Upper lobe of left lung (tissue), 6 donors: Measurements from ENCODE around the gene NBEAL2. TPM values are rescaled to one million over a fixed set of nuclear protein-coding genes. Genes with fewer than 3 reads are reported as not detected.

ENCODE experiments used
- ATAC-seq, 2 donors: fragments of 200-7000 bp; cut with Tn5 transposase; one replicate each; pipeline ENCODE4 v1.9.1; 2022; ENCODE audit warnings: mild to moderate bottlenecking in 2 of 2, moderate library complexity in 2 of 2; ENCODE audit not compliant: low FRiP score in 2 of 2
- DNase-seq, 2 donors: peaks; one replicate each; pipeline ENCODE4 v3.0.0-alpha.2; 2019 to 2020
- H3K27ac ChIP-seq, 4 donors: fragments of 200-600 bp; sonication (generic); one replicate each; pipeline ENCODE4 v1.5.1; 2016 to 2019
- H3K27me3 ChIP-seq, 4 donors: fragments of 200-600 bp; sonication (generic); one replicate each; pipeline ENCODE4 v1.5.1; 2017 to 2019
- H3K36me3 ChIP-seq, 4 donors: fragments of 200-600 bp; sonication (generic); one replicate each; pipeline ENCODE4 v1.5.1; 2016 to 2019
- H3K4me1 ChIP-seq, 4 donors: fragments of 200-600 bp; sonication (generic); one replicate each; pipeline ENCODE4 v1.5.1; 2018 to 2019
- H3K4me3 ChIP-seq, 4 donors: fragments of 200-600 bp; sonication (generic); one replicate each; pipeline ENCODE4 v1.5.1; 2017 to 2019; ENCODE audit warnings: mild to moderate bottlenecking in 2 of 4, moderate library complexity in 1 of 4
- H3K9me3 ChIP-seq, 4 donors: fragments of 200-600 bp; sonication (generic); one replicate each; pipeline ENCODE4 v1.5.1; 2018 to 2019
- EP300 ChIP-seq, 4 donors: sonication (generic); formaldehyde crosslinking; IDR thresholded peaks; one replicate each; pipeline ENCODE4 v1.5.1; 2017; ENCODE audit warnings: antibody characterized with exemption in 4 of 4, control low read depth in 2 of 4
- POLR2A ChIP-seq, 4 donors: fragments of 450-650 bp; IDR thresholded peaks; one replicate each; pipeline ENCODE4 v1.5.1; 2016 to 2017; ENCODE audit warnings: antibody characterized with exemption in 4 of 4, mild to moderate bottlenecking in 2 of 4
- POLR2AphosphoS5 ChIP-seq, 2 donors: sonication (generic); formaldehyde crosslinking; IDR thresholded peaks; one replicate each; pipeline ENCODE4 v1.5.1; 2017; ENCODE audit warnings: antibody characterized with exemption in 2 of 2
- WGBS, 2 donors: methylation state at CpG; one replicate each; pipeline ENCODE4 v1.1.5; 2017 to 2018; 5-methylcytosine and 5-hydroxymethylcytosine counted together
- total RNA-seq, 6 donors: library from RNA; depleted of rRNA in 4 of 6; stranded (reverse); fragments of >200 nt in 4 of 6; gene quantifications; one replicate each; pipeline versions ENCODE4 v1.1.0 to v1.2.1, GENCODE V29; 2016 to 2021
- TF ChIP-seq, protein P1 (sequence below), 6 experiments: fragments of 450-650 bp in 4 of 6; fragments of 200-600 bp in 2 of 6; sonication (generic) in 2 of 6; IDR thresholded peaks; one replicate each; pipeline ENCODE4 v1.5.1; 2016 to 2019; ENCODE audit warnings: antibody characterized with exemption in 6 of 6
- donor health status: DM: no; HTN: no; CAD: no; lungs with moderate emphysema.
- donor health status: DM: no; HTN: yes; CAD: no; lungs with severe emphysema.

NBEAL2 gene
- total RNA-seq, 6 donors from 2014 or later: 94.7 to 436 (median 163) TPM

GRCh38 chr3:46987743-46988401 lies 8.4 kb downstream of the NBEAL2 start:
- Histone ChIP-seq H3K9me3 (no peaks in the 10 kb centered on the region), H3K4me1 (peaks cover 46 to 63% (median 56%) of the 10 kb centered on the region in 4 donors), H3K36me3 (peaks cover 0 to 40% (median 22%) of the 10 kb centered on the region in 4 donors), H3K27ac (peak overlapping the region; percentile 77 to 89 (median 87)), H3K27me3 (no peaks in the 10 kb centered on the region), H3K4me3 (peak overlapping the region in 3 of 4 donors; percentile 26 to 34 (median 31))
- peak; percentile 68 to 87 for ATAC-seq
- peak; percentile 90 for DNase-seq
- 27% methylated on average over 4 to 16 of the region's 16 CpGs for WGBS, 2 donors
- TF ChIP-seq POLR2AphosphoS5 (IDR thresholded peaks at IDR 0.05) (peak; percentile 87 to 92), EP300 (IDR thresholded peaks at IDR 0.05) (peak in 2 of 4 donors; percentile 74 to 91)
- TF ChIP-seq, protein P1, sequence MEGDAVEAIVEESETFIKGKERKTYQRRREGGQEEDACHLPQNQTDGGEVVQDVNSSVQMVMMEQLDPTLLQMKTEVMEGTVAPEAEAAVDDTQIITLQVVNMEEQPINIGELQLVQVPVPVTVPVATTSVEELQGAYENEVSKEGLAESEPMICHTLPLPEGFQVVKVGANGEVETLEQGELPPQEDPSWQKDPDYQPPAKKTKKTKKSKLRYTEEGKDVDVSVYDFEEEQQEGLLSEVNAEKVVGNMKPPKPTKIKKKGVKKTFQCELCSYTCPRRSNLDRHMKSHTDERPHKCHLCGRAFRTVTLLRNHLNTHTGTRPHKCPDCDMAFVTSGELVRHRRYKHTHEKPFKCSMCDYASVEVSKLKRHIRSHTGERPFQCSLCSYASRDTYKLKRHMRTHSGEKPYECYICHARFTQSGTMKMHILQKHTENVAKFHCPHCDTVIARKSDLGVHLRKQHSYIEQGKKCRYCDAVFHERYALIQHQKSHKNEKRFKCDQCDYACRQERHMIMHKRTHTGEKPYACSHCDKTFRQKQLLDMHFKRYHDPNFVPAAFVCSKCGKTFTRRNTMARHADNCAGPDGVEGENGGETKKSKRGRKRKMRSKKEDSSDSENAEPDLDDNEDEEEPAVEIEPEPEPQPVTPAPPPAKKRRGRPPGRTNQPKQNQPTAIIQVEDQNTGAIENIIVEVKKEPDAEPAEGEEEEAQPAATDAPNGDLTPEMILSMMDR (IDR thresholded peaks at IDR 0.05): no peak

GRCh38 chr3:46988616-46989015 lies 9.2 kb downstream of the NBEAL2 start:
- TF ChIP-seq POLR2A (IDR thresholded peaks at IDR 0.05) (no peak), POLR2AphosphoS5 (IDR thresholded peaks at IDR 0.05) (no peak), EP300 (IDR thresholded peaks at IDR 0.05) (no peak)
- TF ChIP-seq, protein P1 (IDR thresholded peaks at IDR 0.05): no peak
- peaks cover 0 to 47% (median 26%) of the 10 kb centered on the region in 4 donors for H3K36me3 ChIP-seq
- 91 to 100% methylated on average over 1 to 4 of the region's 4 CpGs for WGBS, 2 donors
- H3K4me3 ChIP-seq: peak overlapping the region in 3 of 4 donors; percentile 26 to 34 (median 31)
- DNase-seq (no peak), ATAC-seq (no peak)
- no peaks in the 10 kb centered on the region for H3K27me3 ChIP-seq
- H3K9me3 ChIP-seq: no peaks in the 10 kb centered on the region
- H3K27ac ChIP-seq: peak overlapping the region; percentile 77 to 89 (median 87)
- H3K4me1 ChIP-seq: peaks cover 46 to 61% (median 54%) of the 10 kb centered on the region in 4 donors

DNA sequence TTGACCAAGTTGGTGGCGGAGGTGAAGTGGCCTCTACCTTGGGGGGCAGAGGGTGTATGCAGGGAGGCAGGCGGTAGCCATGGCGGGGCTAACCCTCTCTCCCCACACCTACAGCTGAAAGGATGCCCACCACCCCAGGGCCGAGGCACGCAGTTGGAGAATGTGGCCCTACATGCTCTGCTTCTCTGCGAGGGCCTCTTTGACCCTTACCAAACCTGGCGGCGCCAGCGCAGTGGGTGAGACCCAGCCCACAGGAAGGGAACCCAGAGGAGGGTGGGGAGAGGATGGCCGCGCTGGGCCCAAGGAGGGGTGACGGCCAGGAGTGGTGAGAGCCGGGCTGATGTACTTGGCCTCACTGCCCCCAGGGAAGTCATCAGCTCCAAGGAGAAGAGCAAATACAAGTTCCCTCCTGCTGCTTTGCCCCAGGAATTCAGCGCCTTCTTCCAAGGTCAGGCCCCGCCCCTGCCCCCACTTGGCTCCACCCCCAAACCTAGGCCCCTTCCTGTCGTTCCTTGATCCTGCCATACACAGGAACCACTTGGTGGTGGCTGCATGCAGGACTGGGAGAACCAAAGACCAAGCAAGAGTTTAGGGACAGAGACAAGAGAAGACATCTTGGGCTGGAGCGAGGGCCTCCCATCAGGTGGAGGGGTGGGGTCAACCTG lies 9.8 kb downstream of the NBEAL2 start:
- Histone ChIP-seq H3K9me3 (no peaks in the 10 kb centered on the region), H3K27me3 (no peaks in the 10 kb centered on the region), H3K4me3 (peak overlapping the region in 2 of 4 donors; percentile 31 to 34), H3K27ac (peak overlapping the region; percentile 77 to 89 (median 87)), H3K36me3 (peaks cover 0 to 54% (median 33%) of the 10 kb centered on the region in 4 donors), H3K4me1 (peaks cover 46 to 61% (median 54%) of the 10 kb centered on the region in 4 donors)
- ATAC-seq: no peak
- DNase-seq: no peak
- 69 to 74% methylated on average over 17 of the region's 17 CpGs for whole genome bisulfite sequencing, 2 donors
- TF ChIP-seq, protein P1 (IDR thresholded peaks at IDR 0.05): no peak
- TF ChIP-seq POLR2A (IDR thresholded peaks at IDR 0.05) (no peak), EP300 (IDR thresholded peaks at IDR 0.05) (no peak), POLR2AphosphoS5 (IDR thresholded peaks at IDR 0.05) (no peak)

- peak overlapping the region in 3 of 4 donors; percentile 86 to 89 (median 88) for H3K27ac ChIP-seq
- no peak overlapping the region for H3K4me3 ChIP-seq
- peaks cover 33 to 53% (median 50%) of the 10 kb centered on the region in 4 donors for H3K4me1 ChIP-seq
- WGBS, 2 donors: 66 to 77% methylated on average over 9 to 11 of the region's 11 CpGs
- H3K27me3 ChIP-seq: no peaks in the 10 kb centered on the region
- no peaks in the 10 kb centered on the region for H3K9me3 ChIP-seq
- TF ChIP-seq POLR2AphosphoS5 (IDR thresholded peaks at IDR 0.05): no peak
- TF ChIP-seq POLR2A (IDR thresholded peaks at IDR 0.05): no peak
- TF ChIP-seq EP300 (IDR thresholded peaks at IDR 0.05): no peak
- TF ChIP-seq, protein P1 (IDR thresholded peaks at IDR 0.05): no peak
- ATAC-seq (peak in 1 of 2 donors; percentile 16), DNase-seq (peak in 1 of 2 donors; percentile 64)
- peaks cover 0 to 69% (median 47%) of the 10 kb centered on the region in 4 donors for H3K36me3 ChIP-seq
These were observed 11.3 kb downstream of the NBEAL2 start for GRCh38 chr3:46990573-46991374.
